Gastroesophageal sphincter (tissue), 4 donors: Measurements from ENCODE around the gene GADD45B. TPM values are rescaled to one million over a fixed set of nuclear protein-coding genes. Genes with fewer than 3 reads are reported as not detected.

Experiments
- ATAC-seq: fragments of 150-250 bp; one replicate; pipeline ENCODE4 v1.9.1; 2016; ENCODE audit warnings: mild to moderate bottlenecking, moderate library complexity
- H3K27ac ChIP-seq, 4 donors: fragments of 200-600 bp; sonication (generic) in 3 of 4; 1 replicate in 3 of 4; 2 replicates in 1 of 4; pipeline ENCODE4 v1.5.1; 2016 to 2019
- H3K27me3 ChIP-seq: fragments of 200-600 bp; sonication (generic); one replicate; pipeline ENCODE4 v1.5.1; 2019
- H3K36me3 ChIP-seq, 2 donors: fragments of 200-600 bp; sonication (generic); one replicate each; pipeline ENCODE4 v1.5.1; 2019; ENCODE audit warnings: control low read depth in 1 of 2
- H3K4me1 ChIP-seq, 3 donors: fragments of 200-600 bp; sonication (generic); 1 replicate in 2 of 3; 2 replicates in 1 of 3; pipeline ENCODE4 v1.5.1; 2016 to 2019; ENCODE audit warnings: control low read depth in 2 of 3
- H3K4me3 ChIP-seq, 2 donors: fragments of 200-600 bp; sonication (generic); one replicate each; pipeline ENCODE4 v1.5.1; 2019; ENCODE audit warnings: mild to moderate bottlenecking in 1 of 2, moderate library complexity in 1 of 2
- H3K9me3 ChIP-seq, 3 donors: fragments of 200-600 bp; sonication (generic); one replicate each; pipeline ENCODE4 v1.5.1; 2017 to 2019; ENCODE audit warnings: control low read depth in 2 of 3
- CTCF ChIP-seq, 4 experiments: fragments of 200-600 bp in 2 of 4; fragments of 450-650 bp in 2 of 4; sonication (generic) in 1 of 4; IDR thresholded peaks; one replicate each; pipeline ENCODE4 v1.5.1; 2017 to 2019; ENCODE audit warnings: antibody characterized with exemption in 4 of 4, mild to moderate bottlenecking in 2 of 4, moderate library complexity in 2 of 4
- EP300 ChIP-seq: sonication (generic); formaldehyde crosslinking; IDR thresholded peaks from one replicate; pipeline ENCODE4 v1.6.1; 2017; ENCODE audit warnings: antibody characterized with exemption, mild to moderate bottlenecking
- POLR2A ChIP-seq, 2 donors: fragments of 450-650 bp; IDR thresholded peaks; one replicate each; pipeline ENCODE4 v1.6.1; 2017; ENCODE audit warnings: antibody characterized with exemption in 2 of 2, mild to moderate bottlenecking in 2 of 2, moderate library complexity in 1 of 2
- POLR2AphosphoS5 ChIP-seq: sonication (generic); formaldehyde crosslinking; IDR thresholded peaks from one replicate; pipeline ENCODE4 v1.6.1; 2017; ENCODE audit warnings: antibody characterized with exemption
- WGBS, 2 donors: methylation state at CpG; one replicate each; pipeline ENCODE4 v1.1.5; 2018; ENCODE audit warnings: low coverage in 1 of 2; 5-methylcytosine and 5-hydroxymethylcytosine counted together
- total RNA-seq, 4 donors: library from RNA; depleted of rRNA; stranded (reverse); fragments of >200 nt; gene quantifications; one replicate each; pipeline ENCODE4 v1.1.0, GENCODE V29; 2016

Gene GADD45B
- total RNA-seq, 4 donors from 2014 or later = 69.9 to 374 (median 88.7) TPM

- H3K4me1 ChIP-seq = peaks cover 0 to 27% (median 20%) of the 10 kb centered on the region in 3 donors
- no peak for TF ChIP-seq POLR2AphosphoS5
- no peak for TF ChIP-seq EP300
- no peak for TF ChIP-seq CTCF (IDR thresholded peaks at IDR 0.05)
- no peak for TF ChIP-seq POLR2A (IDR thresholded peaks at IDR 0.05)
- no peak overlapping the region for H3K4me3 ChIP-seq
- no peaks in the 10 kb centered on the region for H3K36me3 ChIP-seq
- H3K27ac ChIP-seq = no peak overlapping the region
- no peak for ATAC-seq
- 56 to 73% methylated on average over 2 to 5 of the region's 8 CpGs for WGBS, 2 donors
- H3K27me3 ChIP-seq = no peaks in the 10 kb centered on the region
- H3K9me3 ChIP-seq = peaks cover 0 to 12% (median 0%) of the 10 kb centered on the region in 3 donors
These were observed 9.5 kb downstream of the GADD45B start for GRCh38 chr19:2485428-2485827.

GRCh38 chr19:2487090-2487489 is 11.2 kb downstream of the GADD45B start:
- 87 to 90% methylated on average over 4 to 8 of the region's 12 CpGs for WGBS, 2 donors
- Histone ChIP-seq H3K9me3 (peaks cover 0 to 12% (median 0%) of the 10 kb centered on the region in 3 donors), H3K4me3 (no peak overlapping the region), H3K27ac (no peak overlapping the region), H3K4me1 (peaks cover 0 to 40% (median 32%) of the 10 kb centered on the region in 3 donors), H3K27me3 (no peaks in the 10 kb centered on the region), H3K36me3 (no peaks in the 10 kb centered on the region)
- no peak for TF ChIP-seq EP300
- TF ChIP-seq CTCF (IDR thresholded peaks at IDR 0.05) = no peak
- TF ChIP-seq POLR2A (IDR thresholded peaks at IDR 0.05) = no peak
- TF ChIP-seq POLR2AphosphoS5 = no peak
- no peak for ATAC-seq

DNA sequence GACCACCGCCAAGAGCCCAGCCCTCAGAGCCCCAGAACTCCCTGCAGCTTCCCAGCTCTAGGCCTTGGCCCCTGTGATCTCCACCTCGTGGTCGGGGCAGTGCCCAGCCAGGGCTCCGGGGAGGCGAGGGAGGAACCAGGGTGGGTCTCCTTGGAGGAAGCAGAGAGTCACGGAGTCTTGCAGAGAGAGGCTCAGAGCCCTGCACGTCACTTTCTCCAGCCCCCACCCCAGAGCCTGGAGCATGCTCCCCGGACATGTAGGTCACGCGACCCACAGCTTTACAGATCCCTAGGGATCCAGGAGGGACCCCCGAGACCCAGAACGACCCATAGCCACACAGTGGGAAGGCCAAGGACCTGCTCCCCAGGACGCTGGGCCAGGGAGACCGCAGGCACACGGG is 11.9 kb downstream of the GADD45B start:
- H3K4me3 ChIP-seq = no peak overlapping the region
- H3K27me3 ChIP-seq = no peaks in the 10 kb centered on the region
- TF ChIP-seq CTCF (IDR thresholded peaks at IDR 0.05) (no peak), POLR2AphosphoS5 (no peak), POLR2A (IDR thresholded peaks at IDR 0.05) (no peak), EP300 (no peak)
- no CpG with 5 or more reads among the region's 15 CpGs for WGBS, 2 donors
- no peak for ATAC-seq
- peaks cover 0 to 8% (median 0%) of the 10 kb centered on the region in 3 donors for H3K9me3 ChIP-seq
- H3K4me1 ChIP-seq = peaks cover 0 to 40% (median 32%) of the 10 kb centered on the region in 3 donors
- H3K27ac ChIP-seq = peak overlapping the region in 3 of 4 donors; percentile 63 to 88 (median 79)
- H3K36me3 ChIP-seq = no peaks in the 10 kb centered on the region

DNA sequence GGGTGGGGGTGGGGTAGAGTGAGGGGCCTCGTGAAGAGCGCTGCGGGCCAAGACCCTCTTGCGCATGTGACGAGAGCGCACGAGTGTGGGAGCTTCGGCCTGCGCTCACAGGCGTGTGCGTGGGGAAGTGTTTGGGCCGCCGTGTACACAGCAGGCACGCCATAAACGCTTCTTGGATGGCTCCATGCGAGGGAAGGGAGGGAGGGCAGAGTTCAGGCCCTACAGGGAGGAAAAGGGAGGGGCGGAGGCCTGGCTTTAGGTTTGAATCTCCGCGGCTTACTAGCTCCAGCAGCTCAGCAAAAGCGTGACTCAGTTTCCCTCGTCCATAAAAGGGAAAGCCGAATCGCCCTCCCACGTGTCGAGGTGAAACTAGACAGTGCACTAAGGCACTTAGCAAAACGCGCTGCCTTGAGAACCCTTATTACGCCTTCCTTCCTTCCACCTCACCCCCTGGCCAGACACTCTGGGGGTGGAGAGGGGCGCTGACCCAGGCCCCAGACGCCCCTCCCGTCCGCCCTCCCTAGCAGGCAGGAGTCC is 12.5 kb downstream of the GADD45B start:
- TF ChIP-seq EP300 (no peak), POLR2AphosphoS5 (no peak), POLR2A (IDR thresholded peaks at IDR 0.05) (no peak), CTCF (IDR thresholded peaks at IDR 0.05) (no peak)
- H3K27ac ChIP-seq = peak overlapping the region in 3 of 4 donors; percentile 63 to 88 (median 79)
- peak overlapping the region; percentile 28 to 63 for H3K4me3 ChIP-seq
- no peaks in the 10 kb centered on the region for H3K36me3 ChIP-seq
- H3K4me1 ChIP-seq = peaks cover 0 to 40% (median 32%) of the 10 kb centered on the region in 3 donors
- ATAC-seq = no peak
- WGBS, 2 donors = 0% methylated on average over 6 of the region's 32 CpGs; no CpG with 5 or more reads in 1 of the 2 donors
- no peaks in the 10 kb centered on the region for H3K27me3 ChIP-seq
- peaks cover 0 to 1% (median 0%) of the 10 kb centered on the region in 3 donors for H3K9me3 ChIP-seq
